ENCODE measurements around the gene IL1RAPL1. TPM values are rescaled to one million over a fixed set of nuclear protein-coding genes. Genes with fewer than 3 reads are reported as not detected.

Gene IL1RAPL1
- total and polyA plus RNA-seq, 9 of the 15 experiments (the other 6 are each of a cell fraction or from before 2014, with no cell fraction given) = 0.04 to 0.07 (median 0.04) TPM; not detected in 6

- WGBS (ENCODE audit: insufficient coverage, low coverage, missing lambda C conversion rate) = 2% methylated on average over 6 of the region's 7 CpGs
- TF ChIP-seq ZNF316 (IDR thresholded peaks at IDR 0.05) (peak; percentile 37; the same call in 1 of the 2 replicates), FIP1L1 (IDR thresholded peaks at IDR 0.05; ENCODE audit: low read depth, low read length, poor library complexity, severe bottlenecking) (no peak), ZFP30 (CRISPR knock-in tag; IDR thresholded peaks at IDR 0.05; ENCODE audit: borderline replicate concordance) (no peak), ZKSCAN3 (CRISPR knock-in tag; IDR thresholded peaks at IDR 0.05) (no peak), HLTF (IDR thresholded peaks at IDR 0.05) (no peak), C11orf30 (IDR thresholded peaks at IDR 0.05; ENCODE audit: low read depth) (peak; percentile 13; the same call in 1 of the 2 replicates), VEZF1 (CRISPR knock-in tag; IDR thresholded peaks at IDR 0.05) (no peak), NELFE (IDR thresholded peaks at IDR 0.05; ENCODE audit: insufficient read depth, insufficient read length) (no peak), EZH2 (IDR thresholded peaks at IDR 0.05; ENCODE audit: borderline replicate concordance, low read depth, low read length) (no peak), GABPB1 (CRISPR knock-in tag; IDR thresholded peaks at IDR 0.05) (no peak), JUND (IDR thresholded peaks at IDR 0.05; ENCODE audit: borderline replicate concordance, low read depth, low read length) (no peak), JUND (tag; IDR thresholded peaks at IDR 0.05; ENCODE audit: borderline replicate concordance, low read depth, low read length) (no peak), HBP1 (CRISPR knock-in tag; IDR thresholded peaks at IDR 0.05) (no peak), CTCF (IDR thresholded peaks at IDR 0.05 in 2 of 3, conservative IDR thresholded peaks at IDR 0.05 in 1 of 3; ENCODE audit: insufficient read depth in 2 of 3, low read depth in 1 of 3, low read length in 3 of 3) (no peak), ZKSCAN8 (CRISPR knock-in tag; IDR thresholded peaks at IDR 0.05) (no peak), FOXP1 (CRISPR knock-in tag; IDR thresholded peaks at IDR 0.05) (no peak), HDAC6 (IDR thresholded peaks at IDR 0.05; ENCODE audit: low read depth, low read length) (no peak), TAF9B (IDR thresholded peaks at IDR 0.05; ENCODE audit: partially characterized antibody) (no peak)
Observed at GRCh38 chrX:29862126-29862677, 1275.0 kb downstream of the IL1RAPL1 start.

More at GRCh38 chrX:29862126-29862677, 1275.0 kb downstream of the IL1RAPL1 start:
- no peak for FAIRE-seq
- H3K4me1 ChIP-seq (replicated peaks in 1 of 2; ENCODE audit: control insufficient read depth in 2 of 2, insufficient read depth in 2 of 2, low read length in 2 of 2) = no peaks in the 10 kb centered on the region
- H3K9ac ChIP-seq (ENCODE audit: insufficient read depth in 1 of 2, low read depth in 2 of 2, low read length in 2 of 2) = no peak overlapping the region
- intact Hi-C loops (cut with micrococcal nuclease) (no loop called here), in situ Hi-C loops (cut with MboI) (no loop called here)
- no peak for DNase-seq (ENCODE audit: extremely low read depth in 1 of 4, low spot score in 3 of 4)
- no TSS peak for BruUV-seq (replicated peaks)
- H3K36me3 ChIP-seq (ENCODE audit: control insufficient read depth, insufficient read depth, low read length) = no peaks in the 10 kb centered on the region
- no peak for ATAC-seq
- H3K27ac ChIP-seq (ENCODE audit: extremely low read depth, low read depth, low read length) = no peak overlapping the region
- no peaks in the 10 kb centered on the region for H3K9me3 ChIP-seq (replicated peaks; ENCODE audit: control insufficient read depth, insufficient read depth, low read depth, low read length)
- H4K20me1 ChIP-seq (replicated peaks; ENCODE audit: control insufficient read depth, insufficient read depth, low read length) = no peaks in the 10 kb centered on the region
- ChIA-PET CTCF (ENCODE audit: low intra/inter-chr PET ratio) (no interaction called here), POLR2A (no interaction called here)
- no peak overlapping the region for H2AFZ ChIP-seq (ENCODE audit: low read depth, low read length)
- no peak overlapping the region for H3K4me2 ChIP-seq (ENCODE audit: insufficient read depth, low read length)
- H3K9me1 ChIP-seq (ENCODE audit: control insufficient read depth, insufficient read depth, low read length) = no peaks in the 10 kb centered on the region
- H3K27me3 ChIP-seq (ENCODE audit: control insufficient read depth in 2 of 2, insufficient read depth in 2 of 2, low read length in 2 of 2) = no peaks in the 10 kb centered on the region
- no peak overlapping the region for H3K4me3 ChIP-seq
- no peaks in the 10 kb centered on the region for H3K79me2 ChIP-seq (ENCODE audit: control insufficient read depth, insufficient read depth, low read length)

All from K562 (cell line).